ENCODE measurements around the gene CHRNE.
"Not testable (repeated sequence)": the region's sequence is repeated elsewhere in the genome, so short reads cannot be mapped to it uniquely, and the experiment has no call there.

DNA sequence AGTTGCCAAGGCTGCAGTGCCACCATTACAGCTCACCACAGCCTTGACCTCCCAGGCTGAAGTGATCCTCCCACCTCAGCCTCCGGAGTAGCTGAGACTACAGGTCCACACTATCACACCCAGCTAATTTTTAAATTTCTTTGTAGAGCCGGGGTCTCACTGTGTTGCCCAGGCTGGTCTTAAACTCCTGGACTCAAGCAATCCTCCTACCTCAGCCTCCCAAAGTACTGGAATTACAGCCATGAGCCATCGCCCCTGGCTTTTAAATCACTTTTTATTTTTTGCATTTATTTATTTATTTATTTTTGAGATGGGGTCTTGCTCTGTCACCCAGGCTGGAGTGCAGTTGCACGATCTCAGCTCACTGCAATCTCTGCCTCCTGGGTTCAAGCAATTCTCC, 11.7 kb upstream of the CHRNE start:
- TF ChIP-seq, protein P1, sequence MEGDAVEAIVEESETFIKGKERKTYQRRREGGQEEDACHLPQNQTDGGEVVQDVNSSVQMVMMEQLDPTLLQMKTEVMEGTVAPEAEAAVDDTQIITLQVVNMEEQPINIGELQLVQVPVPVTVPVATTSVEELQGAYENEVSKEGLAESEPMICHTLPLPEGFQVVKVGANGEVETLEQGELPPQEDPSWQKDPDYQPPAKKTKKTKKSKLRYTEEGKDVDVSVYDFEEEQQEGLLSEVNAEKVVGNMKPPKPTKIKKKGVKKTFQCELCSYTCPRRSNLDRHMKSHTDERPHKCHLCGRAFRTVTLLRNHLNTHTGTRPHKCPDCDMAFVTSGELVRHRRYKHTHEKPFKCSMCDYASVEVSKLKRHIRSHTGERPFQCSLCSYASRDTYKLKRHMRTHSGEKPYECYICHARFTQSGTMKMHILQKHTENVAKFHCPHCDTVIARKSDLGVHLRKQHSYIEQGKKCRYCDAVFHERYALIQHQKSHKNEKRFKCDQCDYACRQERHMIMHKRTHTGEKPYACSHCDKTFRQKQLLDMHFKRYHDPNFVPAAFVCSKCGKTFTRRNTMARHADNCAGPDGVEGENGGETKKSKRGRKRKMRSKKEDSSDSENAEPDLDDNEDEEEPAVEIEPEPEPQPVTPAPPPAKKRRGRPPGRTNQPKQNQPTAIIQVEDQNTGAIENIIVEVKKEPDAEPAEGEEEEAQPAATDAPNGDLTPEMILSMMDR (IDR thresholded peaks at IDR 0.05): not testable (repeated sequence)
- not testable (repeated sequence) for TF ChIP-seq EZH2 (IDR thresholded peaks at IDR 0.05; ENCODE audit: borderline replicate concordance, insufficient read depth, low read depth, low read length, poor library complexity, severe bottlenecking)

Data from B cell (primary cell).